Smooth muscle cell (in vitro differentiated cells): ENCODE results near the gene ZNF319. TPM values are rescaled to one million over a fixed set of nuclear protein-coding genes. Genes with fewer than 3 reads are reported as not detected.

Source experiments
- DNase-seq: peaks from one replicate; lab custom pipeline; 2025; ENCODE audit not compliant: unreplicated experiment; lab: John Stamatoyannopoulos, UW
- H2AFZ ChIP-seq: fragments of 200-600 bp; sonication (generic); 2 replicates; pipeline ENCODE4 v1.6.0; 2016; ENCODE audit warnings: antibody characterized with exemption, low read depth, mild to moderate bottlenecking
- H3F3A ChIP-seq: fragments of 200-600 bp; sonication (generic); 2 replicates; pipeline ENCODE4 v1.6.0; 2017; ENCODE audit warnings: antibody characterized with exemption, low read depth
- H3K27ac ChIP-seq: fragments of 200-600 bp; sonication (generic); 2 replicates; pipeline ENCODE4 v1.5.1; 2016; ENCODE audit warnings: low read depth, mild to moderate bottlenecking
- H3K27me3 ChIP-seq: fragments of 200-600 bp; sonication (generic); 2 replicates; pipeline ENCODE4 v1.6.1; 2016; ENCODE audit warnings: low read depth, mild to moderate bottlenecking
- H3K36me3 ChIP-seq: fragments of 200-600 bp; sonication (generic); 2 replicates; pipeline ENCODE4 v1.5.1; 2016; ENCODE audit warnings: low read depth
- H3K4me1 ChIP-seq: fragments of 200-600 bp; sonication (generic); 2 replicates; pipeline ENCODE4 v1.5.1; 2016; ENCODE audit warnings: low read depth
- H3K4me2 ChIP-seq: fragments of 200-600 bp; sonication (generic); 2 replicates; pipeline ENCODE4 v1.6.0; 2016; ENCODE audit warnings: mild to moderate bottlenecking
- H3K4me3 ChIP-seq: fragments of 200-600 bp; sonication (generic); 2 replicates; pipeline ENCODE4 v1.5.1; 2016; ENCODE audit warnings: mild to moderate bottlenecking
- H3K79me2 ChIP-seq: fragments of 200-600 bp; sonication (generic); 2 replicates; pipeline ENCODE4 v1.6.0; 2016; ENCODE audit warnings: low read depth, mild to moderate bottlenecking
- H3K9ac ChIP-seq: fragments of 200-600 bp; sonication (generic); 2 replicates; pipeline ENCODE4 v1.6.0; 2016; ENCODE audit warnings: low read depth
- H3K9me3 ChIP-seq: fragments of 200-600 bp; sonication (generic); replicated peaks from 2 replicates; pipeline ENCODE4 v1.5.1; 2016; ENCODE audit warnings: low read depth
- H4K20me1 ChIP-seq: fragments of 200-600 bp; sonication (generic); 2 replicates; pipeline ENCODE4 v1.6.0; 2016; ENCODE audit warnings: low read depth
- CTCF ChIP-seq: fragments of 200-600 bp; sonication (generic); IDR thresholded peaks from 2 replicates; pipeline ENCODE4 v1.5.1; 2017; ENCODE audit warnings: borderline replicate concordance, mild to moderate bottlenecking, antibody characterized with exemption; ENCODE audit not compliant: insufficient read depth, poor library complexity, severe bottlenecking
- WGBS: methylation state at CpG from one replicate; pipeline ENCODE4 v1.1.7; 2016; ENCODE audit warnings: low lambda C conversion rate; 5-methylcytosine and 5-hydroxymethylcytosine counted together
- polyA plus RNA-seq: library from polyadenylated mRNA; unstranded; fragments of >200 nt; fragmentation: Nextera tagmentation; extraction: Ambion mirVana; gene quantifications from 2 replicates; pipeline ENCODE4 v1.2.1, GENCODE V29; 2016
- total RNA-seq: library from RNA; depleted of rRNA; stranded (reverse); fragments of >200 nt; gene quantifications from 2 replicates; pipeline ENCODE4 v1.2.3, GENCODE V29; 2014

ZNF319 gene
- total and polyA plus RNA-seq, 2 experiments from 2014 or later = 3.1 to 4.0 TPM

- no peak overlapping the region for H3K4me2 ChIP-seq
- H3K9me3 ChIP-seq = no peaks in the 10 kb centered on the region
- no peaks in the 10 kb centered on the region for H4K20me1 ChIP-seq
- no peak overlapping the region for H3K27ac ChIP-seq
- H3K36me3 ChIP-seq = no peaks in the 10 kb centered on the region
- no peak overlapping the region for H3K4me3 ChIP-seq
- H3F3A ChIP-seq = no peaks in the 10 kb centered on the region
- H3K79me2 ChIP-seq = no peaks in the 10 kb centered on the region
- H3K4me1 ChIP-seq = no peaks in the 10 kb centered on the region
- no peak for TF ChIP-seq CTCF
- no peaks in the 10 kb centered on the region for H3K27me3 ChIP-seq
- no peak for DNase-seq
- 91% methylated on average over 12 of the region's 12 CpGs for WGBS
- no peak overlapping the region for H3K9ac ChIP-seq
- no peak overlapping the region for H2AFZ ChIP-seq
These were observed 44.8 kb downstream of the ZNF319 start for GRCh38 chr16:57955572-57956188.

GRCh38 chr16:57953857-57954256 is 46.6 kb downstream of the ZNF319 start:
- Histone ChIP-seq H3K36me3 (no peaks in the 10 kb centered on the region), H4K20me1 (no peaks in the 10 kb centered on the region), H3K27me3 (no peaks in the 10 kb centered on the region), H3K9me3 (no peaks in the 10 kb centered on the region), H3K79me2 (no peaks in the 10 kb centered on the region), H3F3A (no peaks in the 10 kb centered on the region), H3K4me2 (no peak overlapping the region), H3K4me3 (no peak overlapping the region), H3K4me1 (no peaks in the 10 kb centered on the region), H3K9ac (no peak overlapping the region), H2AFZ (no peak overlapping the region), H3K27ac (no peak overlapping the region)
- DNase-seq = no peak
- 100% methylated on average over 1 of the region's 1 CpG for WGBS
- TF ChIP-seq CTCF = no peak

GRCh38 chr16:57952909-57953308 is 47.6 kb downstream of the ZNF319 start:
- no peaks in the 10 kb centered on the region for H3K79me2 ChIP-seq
- H3K4me1 ChIP-seq = no peaks in the 10 kb centered on the region
- H3K4me3 ChIP-seq = no peak overlapping the region
- H3K27me3 ChIP-seq = no peaks in the 10 kb centered on the region
- H3K9ac ChIP-seq = no peak overlapping the region
- no peak overlapping the region for H3K4me2 ChIP-seq
- H3K27ac ChIP-seq = no peak overlapping the region
- H3K36me3 ChIP-seq = no peaks in the 10 kb centered on the region
- DNase-seq = no peak
- whole genome bisulfite sequencing = 96% methylated on average over 9 of the region's 9 CpGs
- no peaks in the 10 kb centered on the region for H4K20me1 ChIP-seq
- H3F3A ChIP-seq = no peaks in the 10 kb centered on the region
- H2AFZ ChIP-seq = no peak overlapping the region
- no peaks in the 10 kb centered on the region for H3K9me3 ChIP-seq
- TF ChIP-seq CTCF = no peak
